Activated T-helper 9 cell treated with anti-CD3 and anti-CD28 coated beads, Interleukin-2, amount 50 U/mL, for 16 hours (primary cell): Measurements from ENCODE around the gene FOXJ3.

ENCODE experiments used
- DNase-seq: peaks from one replicate; pipeline ENCODE4 v3.0.0-alpha.2; 2020; ENCODE audit warnings: low read depth

FOXJ3 gene

DNA sequence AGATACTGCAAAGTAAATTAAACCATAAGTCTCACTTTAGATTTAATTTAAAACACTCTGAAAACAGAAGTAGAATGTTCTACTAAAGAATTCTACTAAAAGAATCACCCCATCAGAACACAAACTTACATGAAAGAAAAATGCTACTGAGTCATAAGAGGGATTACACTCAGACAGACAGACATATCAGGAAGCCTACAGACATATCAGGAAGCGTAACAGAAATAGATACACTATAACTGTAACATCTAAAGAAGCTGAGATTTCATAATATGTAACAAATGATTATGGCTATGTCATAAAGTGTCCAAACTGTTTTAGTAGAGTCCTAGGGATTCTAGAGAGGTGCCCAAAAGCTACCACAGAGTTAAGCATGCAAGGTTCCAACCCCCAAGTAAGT, 23.9 kb downstream of the FOXJ3 start:
- no peak for DNase-seq

DNA sequence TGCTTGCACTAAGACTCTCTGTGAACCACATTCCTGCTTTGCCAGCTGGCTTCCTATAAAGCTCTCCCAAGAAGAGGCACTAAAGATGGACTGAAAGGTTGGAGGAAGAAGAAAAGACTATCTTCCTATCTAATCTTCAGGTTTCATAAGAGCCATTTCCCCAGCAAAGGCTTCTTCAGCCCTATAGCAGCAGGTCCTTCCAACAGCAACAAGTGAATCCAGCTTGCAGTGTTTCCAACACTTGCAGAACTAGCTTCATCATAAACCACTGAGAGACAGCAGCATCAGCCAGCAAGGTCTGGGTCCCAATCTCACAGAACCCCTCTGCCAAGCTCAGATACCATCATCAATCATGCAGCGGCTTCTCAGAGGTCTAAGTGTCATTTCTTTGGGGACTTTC, 28.1 kb downstream of the FOXJ3 start:
- no peak for DNase-seq

DNA sequence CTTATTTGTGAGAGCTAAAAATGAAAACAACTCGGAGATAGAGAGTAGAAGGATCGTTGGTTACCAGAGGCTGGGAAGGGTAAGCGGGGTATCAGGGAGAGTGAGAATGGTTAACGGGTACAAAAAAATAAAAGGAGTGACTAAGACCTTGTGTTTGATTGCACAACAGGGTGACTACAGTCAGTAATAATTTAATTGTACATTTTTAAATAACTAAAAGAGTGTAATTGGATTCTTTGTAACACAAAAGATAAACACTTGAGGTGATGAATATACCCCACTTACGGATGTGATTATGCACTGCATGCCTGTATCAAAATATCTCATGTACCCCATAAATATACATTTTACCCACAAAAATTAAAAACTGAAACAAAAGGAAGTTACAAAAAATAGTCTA, 29.4 kb downstream of the FOXJ3 start:
- no peak for DNase-seq

DNA sequence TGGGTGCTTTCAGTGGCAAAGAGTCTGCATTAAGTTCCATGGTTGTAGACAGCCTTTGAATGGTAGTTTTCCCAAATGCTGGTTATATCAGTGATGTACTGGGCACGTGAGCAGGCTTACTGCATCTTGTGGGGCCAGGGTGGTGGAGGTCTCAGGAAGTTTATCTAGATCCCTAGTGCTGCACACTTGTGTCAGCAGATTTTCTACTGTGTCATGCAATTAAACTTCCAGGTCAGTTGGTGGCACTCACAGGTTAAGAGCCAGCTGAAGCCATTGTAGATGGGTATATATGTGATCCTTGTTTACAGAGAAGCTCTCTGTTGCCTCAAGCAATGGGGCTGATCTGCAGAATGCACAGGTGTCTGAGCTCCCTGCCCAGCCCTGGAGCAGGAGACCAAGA, 33.0 kb downstream of the FOXJ3 start:
- DNase-seq = no peak

DNA sequence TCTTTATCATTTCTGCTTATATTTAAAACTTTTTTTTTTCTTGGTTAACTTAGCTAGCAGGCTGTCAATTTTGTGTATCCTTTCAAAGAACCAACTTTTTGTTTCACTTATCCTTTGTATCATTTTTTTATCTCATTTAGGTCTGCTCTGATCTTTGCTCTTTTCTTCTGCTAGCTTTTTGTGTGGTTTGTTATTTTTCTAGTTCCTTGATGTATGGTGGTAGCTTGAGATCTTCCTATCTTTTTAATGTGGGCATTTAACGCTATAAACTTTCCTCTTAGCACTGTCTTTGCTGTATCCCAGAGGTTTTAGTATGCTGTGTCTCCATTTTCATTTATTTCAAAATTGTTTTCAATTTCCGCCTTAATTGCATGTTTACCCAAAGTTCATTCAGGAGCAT, 36.5 kb downstream of the FOXJ3 start:
- no peak for DNase-seq

DNA sequence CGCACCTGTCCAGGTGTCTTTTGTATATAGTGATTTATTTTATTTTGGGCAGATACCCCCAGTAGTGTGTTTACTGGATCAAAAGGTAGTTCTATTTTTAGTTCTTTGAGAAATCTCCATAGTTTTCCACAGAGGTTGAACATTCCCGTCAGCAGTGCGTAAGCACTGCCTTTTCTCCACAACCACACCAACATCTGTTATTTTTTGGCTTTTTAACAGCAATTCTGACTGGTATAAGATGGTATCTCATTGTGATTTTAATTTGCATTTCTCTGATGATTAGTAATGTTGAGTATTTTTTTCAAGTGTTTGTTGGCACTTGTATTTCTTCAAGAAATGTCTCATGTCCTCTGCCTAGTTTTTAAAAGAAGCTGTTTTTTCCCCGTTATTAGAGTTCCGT, 39.2 kb downstream of the FOXJ3 start:
- DNase-seq = no peak

DNA sequence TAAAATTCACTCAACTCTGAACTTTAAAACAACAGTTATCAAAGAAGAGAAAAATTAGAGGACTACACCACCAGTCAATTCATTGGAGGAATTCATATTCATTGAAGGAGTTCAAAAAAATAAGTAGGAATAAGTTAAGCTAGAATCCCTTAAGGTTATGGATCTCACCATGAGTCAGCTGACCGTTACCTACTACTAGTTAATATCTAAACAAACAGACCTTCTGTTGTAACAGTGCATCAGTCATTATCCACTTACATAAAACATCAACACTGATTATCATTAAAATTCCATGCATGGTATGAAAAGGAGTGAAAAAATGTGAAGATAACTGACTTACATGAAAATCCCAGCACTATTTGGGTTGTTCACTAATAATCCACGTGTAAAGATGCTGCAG, 44.9 kb downstream of the FOXJ3 start:
- no peak for DNase-seq

DNA sequence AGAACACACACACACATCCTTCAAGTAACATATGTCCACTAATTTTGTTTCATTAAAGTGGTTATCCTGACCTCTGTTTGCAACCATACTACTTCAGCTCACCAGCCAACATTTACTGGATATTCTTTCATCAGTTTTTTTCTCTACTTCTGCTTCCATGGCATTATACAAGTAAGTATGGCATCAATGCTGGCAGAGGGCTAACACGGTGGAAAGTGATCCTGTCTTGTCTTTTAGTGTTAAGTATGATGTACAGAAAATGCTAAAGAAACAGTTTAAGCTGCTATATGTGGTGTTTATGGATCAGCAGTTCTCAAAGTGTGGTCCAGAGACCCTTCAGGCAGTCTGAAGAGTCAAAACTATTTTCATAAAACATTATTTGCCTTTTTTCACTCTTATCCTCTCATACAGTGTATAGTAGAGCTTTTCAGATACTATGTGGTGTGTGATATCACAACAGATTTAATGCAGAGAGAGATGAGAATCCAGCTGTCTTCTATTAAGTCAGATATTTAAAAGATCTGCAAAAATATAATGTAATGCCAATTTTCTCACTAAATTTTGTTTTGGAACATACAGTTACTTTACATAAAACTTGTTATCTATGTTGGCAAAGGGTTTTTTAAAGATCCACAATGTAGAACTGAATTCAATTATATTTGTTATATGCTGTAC, 46.6 kb downstream of the FOXJ3 start:
- DNase-seq = no peak

DNA sequence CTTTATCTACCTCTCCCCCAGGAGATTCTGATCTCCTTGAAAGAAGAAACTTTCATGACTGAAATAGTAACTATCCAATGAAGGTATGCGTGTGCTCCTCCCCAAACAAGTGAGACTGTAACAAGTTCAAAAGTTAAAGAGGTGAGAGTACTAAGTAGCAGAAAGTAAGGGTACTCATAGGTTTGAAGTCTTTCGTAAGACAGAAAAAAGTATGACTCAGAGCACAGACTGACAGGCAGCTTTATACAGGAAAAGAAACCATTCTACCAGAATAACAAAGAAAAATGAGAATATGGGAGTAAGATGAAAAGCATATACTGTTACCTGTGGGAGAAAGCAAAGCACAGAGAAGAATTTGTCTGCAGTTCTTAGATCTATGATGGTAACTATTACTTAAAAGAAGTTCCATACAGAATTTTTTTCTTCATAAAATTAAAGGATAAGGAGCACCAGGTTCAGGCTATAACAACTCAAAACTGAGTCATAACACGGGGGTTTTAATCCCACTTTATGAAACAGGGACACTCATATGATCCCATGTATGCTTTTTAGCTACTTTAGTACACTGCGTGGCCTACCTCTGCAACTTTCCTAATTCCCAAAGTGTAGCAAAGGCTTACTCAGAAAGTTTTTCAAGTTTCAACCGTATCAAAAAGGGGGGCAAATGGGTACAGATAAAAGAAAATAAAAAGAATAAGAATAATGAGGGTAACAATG, 52.0 kb downstream of the FOXJ3 start:
- no peak for DNase-seq

DNA sequence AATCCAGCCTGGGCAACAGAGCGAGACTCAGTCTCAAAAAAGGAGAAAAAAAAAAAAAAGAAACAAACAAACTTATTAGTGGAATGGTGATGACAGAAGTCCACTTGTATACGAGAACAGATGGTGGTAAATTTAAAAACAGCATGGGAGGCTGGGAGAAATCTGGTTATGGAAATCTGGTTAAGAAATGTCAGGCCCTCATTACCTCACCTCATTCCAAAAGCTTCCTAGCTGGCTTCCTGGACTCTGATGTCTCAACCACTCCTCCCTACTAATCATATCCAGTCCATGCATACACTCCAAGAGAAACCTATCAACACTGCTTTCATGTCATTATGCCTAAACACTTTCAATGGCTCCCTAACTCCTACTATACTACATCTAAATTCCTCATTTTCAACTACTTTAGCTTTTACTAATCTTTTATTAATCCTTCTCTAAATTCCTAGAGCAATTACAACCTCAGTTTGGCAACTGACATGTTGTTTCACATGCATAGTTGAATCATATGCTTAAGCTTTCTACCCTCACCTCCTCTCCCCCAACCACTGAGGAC, 52.9 kb downstream of the FOXJ3 start:
- no peak for DNase-seq

DNA sequence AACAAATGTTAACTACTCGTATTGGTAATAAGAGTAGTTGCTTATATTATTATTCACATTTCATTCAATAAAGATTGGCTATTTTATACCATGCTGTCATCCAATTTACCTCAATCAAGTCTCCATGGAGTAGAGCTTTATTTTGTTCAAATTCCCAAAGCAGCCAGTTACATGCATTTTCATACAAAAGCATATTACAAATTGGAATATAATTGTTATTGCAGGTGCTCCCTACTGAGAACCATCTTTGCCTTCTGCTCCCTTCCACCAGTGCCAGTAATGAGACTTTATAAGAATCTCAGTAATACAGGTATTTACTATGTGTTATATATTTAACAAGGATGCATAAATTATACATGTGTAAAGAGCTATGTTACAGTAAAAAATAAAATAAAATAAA, 54.2 kb downstream of the FOXJ3 start:
- DNase-seq = no peak

DNA sequence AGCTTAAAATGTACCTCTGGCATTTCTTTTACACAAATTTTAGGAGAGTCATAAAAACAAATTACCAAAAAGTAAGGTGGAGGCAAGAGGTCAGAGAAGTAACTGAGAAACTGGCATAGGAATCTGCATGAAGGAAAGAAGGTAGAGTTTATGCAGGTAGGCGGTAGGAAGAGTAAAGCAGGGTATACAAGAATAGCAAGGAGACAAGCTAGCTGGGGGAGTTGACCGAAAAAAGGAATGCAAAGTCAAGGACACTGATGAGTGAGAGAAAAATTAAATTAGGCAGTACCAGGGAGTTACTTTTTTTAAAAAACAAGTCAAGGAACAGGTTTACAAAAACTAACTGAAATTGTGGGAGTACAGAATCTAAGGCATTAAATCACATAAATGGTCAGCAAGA, 56.0 kb downstream of the FOXJ3 start:
- no peak for DNase-seq

DNA sequence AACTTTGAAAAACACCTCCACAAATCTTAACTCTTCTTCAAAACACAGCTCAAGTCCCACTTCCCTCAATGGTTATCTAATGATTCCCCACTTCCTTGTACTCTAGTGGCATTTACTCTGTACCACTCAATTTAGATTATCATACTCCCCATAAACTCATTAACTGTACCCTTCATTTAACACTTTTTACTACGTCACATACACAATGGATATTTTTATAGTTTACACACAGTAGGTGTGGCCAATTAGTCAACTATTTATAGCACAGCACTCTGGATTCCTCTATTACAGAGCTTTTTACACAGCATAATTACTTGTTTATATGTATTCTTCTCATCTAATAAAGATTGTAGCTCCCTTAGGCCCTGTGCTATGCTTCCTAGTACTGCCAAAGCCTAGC, 62.1 kb downstream of the FOXJ3 start:
- DNase-seq = no peak

DNA sequence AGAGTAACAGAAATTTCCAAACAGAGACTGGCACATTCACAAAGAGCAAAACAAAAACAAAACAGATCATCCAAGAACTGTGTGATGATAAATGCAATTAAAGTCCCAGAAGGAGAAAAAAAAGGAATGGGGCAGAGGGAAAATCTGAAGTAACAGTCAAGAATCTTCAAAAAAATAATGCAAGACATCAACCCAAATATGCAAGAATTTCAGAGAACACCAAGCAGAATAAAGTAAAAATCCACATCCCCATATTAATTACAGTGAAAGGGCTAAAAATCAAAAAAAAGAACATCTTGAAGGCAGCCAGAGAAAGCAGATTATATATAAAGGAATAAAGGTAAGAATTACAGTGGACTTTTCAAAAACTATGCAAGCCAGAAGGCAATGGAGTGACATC, 67.1 kb downstream of the FOXJ3 start:
- no peak for DNase-seq

DNA sequence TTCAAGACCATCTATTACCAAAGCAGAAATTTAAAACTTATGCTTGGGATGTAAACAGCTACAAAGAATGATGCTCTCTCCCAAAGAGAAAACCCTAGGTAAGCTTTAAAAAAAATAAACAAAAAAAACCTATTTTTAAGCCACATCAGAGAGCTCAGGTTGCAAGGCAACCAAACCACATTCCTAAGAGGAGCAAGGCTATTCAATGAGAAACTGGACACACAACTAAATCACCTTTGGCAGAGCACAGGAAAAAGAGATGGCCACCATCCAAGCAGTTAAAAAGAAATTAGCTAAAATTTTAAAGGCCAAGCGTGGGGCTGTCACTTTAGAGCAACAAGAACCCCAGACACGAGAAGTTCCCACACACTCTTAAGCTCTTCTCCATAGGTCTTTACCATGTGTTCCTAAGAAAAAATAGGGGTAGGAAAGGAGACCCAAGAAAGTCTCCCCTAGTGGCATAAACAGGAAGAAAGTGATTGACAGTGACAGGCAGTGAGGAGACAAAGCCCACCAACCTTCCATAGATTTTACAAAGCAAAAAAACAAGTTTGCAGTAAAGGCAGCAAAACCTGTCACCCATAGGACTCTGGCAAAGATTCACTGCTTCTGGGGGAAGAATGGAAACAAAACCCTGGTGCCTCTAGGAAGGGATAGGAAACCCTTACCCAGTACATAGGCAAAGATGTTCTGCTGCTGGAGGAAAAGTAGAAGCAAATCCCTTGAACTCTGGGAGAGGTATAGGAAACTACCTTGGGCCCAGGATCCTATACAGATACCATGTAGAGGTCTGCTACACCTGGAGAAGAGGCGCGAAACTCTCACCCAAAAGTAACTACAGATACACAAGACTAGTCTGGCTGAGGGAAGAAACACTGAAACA, 68.5 kb downstream of the FOXJ3 start:
- no peak for DNase-seq

DNA sequence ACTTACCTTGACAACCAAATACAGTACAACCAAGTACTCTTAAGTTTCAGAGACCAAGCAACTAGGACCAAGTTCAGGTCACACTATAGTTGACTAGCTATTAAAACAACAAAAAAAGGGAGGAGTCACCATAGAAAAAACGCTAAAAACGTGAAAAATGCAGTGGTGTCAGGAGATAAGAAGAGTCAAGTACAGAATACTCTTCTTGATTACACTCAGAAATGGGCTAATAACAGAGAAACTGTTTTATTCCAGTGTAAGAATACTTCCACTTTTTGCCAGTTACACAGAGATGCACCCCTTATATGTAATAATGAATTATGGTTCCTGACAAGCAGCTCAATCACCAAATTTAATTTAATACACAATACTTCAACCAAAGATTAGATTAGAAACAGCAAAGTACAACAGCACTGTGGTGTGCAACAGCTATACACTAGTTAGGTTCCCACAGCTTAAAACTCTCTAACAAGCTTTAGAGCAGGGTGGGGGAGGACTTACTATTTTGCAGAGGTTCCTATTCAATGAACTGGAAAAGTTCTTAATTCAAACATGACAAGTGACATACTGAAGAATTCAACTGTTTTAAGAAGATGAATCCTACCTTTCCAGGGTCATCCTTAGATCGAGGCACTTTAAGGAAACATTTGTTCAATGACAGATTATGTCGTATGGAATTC, 70.4 kb downstream of the FOXJ3 start:
- no peak for DNase-seq

DNA sequence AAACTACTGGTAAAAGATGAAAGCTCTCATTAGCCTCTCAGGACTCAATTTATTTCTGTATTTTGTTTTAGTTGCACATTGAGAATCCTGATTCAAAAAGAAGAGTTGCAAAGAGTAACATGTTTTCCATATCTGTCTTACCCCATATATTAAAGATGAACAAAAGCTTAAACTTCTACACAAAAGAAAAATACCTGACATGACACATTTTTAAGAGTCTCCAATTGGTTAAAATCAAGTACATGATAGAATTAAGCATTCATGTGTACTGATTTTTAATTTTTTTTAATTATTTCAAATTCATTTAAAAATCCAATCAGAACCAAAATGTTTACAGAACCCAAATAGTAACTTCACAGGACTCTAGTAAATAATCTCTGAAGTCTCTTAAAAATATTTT, 72.0 kb downstream of the FOXJ3 start:
- no peak for DNase-seq

DNA sequence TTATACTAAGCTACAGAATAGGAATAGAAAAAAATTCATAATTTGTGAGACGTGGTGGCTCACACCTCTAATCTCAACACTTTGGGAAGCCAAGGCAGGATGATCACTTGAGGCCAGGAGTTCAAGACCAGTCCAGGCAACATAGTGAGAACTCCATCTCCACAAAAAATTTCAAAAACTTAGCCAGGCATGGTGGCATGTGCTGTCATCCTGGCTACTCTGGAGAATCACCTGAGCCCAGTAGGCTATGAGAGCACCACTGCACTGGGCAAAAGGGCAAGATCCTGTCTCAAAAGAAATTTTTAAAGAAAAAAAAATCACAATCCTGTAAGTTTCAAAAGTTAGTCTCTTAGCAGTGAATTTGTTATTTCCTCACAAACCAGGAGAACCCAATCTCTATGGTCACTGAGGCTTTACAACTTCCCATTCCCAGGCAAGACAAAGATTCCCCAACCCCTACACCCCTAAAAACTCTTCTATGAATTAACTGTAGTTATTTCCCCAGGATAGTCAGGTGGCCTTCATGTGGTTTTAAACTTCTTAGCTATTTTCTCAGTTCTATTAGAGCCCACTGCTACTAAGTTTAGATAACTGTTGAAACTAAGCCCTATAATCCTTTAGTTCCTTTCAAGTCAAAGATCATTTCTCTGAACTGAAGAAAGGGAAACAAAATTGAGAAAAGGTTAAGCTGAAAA, 74.5 kb downstream of the FOXJ3 start:
- DNase-seq = no peak

DNA sequence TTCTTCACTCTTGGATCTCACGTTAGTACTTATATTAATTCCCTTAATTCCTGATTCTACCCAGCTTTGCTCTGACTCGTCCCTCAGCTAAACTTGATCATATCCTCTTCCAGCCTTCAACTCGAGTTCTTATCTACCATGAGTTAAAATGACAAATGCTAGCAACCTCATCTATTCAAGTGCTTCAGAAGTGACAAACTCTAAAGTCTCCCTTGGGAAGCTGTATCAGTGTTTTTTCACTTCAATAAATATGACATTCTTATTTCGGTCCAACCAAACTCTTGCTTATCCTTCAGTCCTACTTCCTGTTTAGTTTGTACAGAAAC, 75.3 kb downstream of the FOXJ3 start:
- DNase-seq = no peak

DNA sequence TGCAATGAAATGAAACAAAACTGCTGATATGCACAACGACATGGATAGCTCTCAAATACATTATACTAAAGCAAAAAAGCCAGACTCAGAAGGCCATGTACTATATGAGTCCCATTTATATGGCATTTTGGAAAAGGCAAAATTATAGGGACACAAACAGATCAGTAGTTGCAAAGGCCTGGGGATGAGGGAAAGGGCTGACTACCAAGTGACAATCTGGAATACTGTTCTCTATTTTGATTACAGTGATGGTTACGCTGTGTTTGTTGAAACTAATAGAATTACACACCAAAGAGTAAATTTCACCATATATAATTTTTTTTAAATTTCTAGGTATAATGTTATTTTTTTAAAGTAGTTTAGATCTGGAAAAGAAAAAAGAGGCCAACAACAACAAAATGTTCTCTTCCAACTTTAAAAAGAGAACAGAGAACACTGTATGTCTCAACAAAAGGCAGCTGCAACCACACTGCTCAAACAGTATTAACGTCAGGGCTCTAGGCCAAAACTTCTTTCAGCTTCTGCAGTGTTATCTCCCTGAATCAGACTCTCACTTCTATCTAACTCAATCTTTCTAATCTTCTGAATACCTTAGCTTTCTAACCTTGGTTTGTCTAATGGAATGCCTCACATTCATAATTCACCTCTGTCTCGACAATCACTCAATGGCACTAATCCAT, 75.8 kb downstream of the FOXJ3 start:
- DNase-seq = no peak

DNA sequence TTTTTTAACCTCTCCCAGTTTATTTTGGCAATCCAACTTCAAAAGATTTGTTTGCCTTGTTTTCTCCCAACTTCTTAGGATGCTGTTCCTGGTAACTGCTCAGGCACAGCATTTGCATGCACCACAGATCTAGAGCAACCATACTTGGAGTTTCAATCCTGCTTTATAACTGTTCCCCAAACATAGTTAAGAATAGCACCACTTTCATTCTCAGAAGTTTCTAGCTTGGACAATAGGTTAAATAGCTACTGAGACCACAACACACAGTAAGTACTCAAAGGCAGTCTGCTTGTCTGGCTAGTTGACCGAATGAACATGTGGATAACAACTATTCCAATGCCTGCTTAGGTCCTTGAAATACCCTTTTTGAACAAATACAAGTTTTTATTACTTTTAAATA, 76.8 kb downstream of the FOXJ3 start:
- no peak for DNase-seq
